HEK293 (cell line): Measurements from ENCODE around the gene DKK3.

ENCODE experiments used
- SCRT2 ChIP-seq: fragments of 450-650 bp; formaldehyde crosslinking; IDR thresholded peaks from 2 replicates; pipeline ENCODE4 v1.5.1; 2016; ENCODE audit warnings: missing biosample characterization, missing genetic modification characterization
- SP2 ChIP-seq: fragments of 450-650 bp; formaldehyde crosslinking; IDR thresholded peaks from 2 replicates; pipeline ENCODE4 v1.5.1; 2016; ENCODE audit warnings: missing biosample characterization, missing genetic modification characterization
- TCF7L2 ChIP-seq: IDR thresholded peaks from 2 replicates; pipeline ENCODE4 v1.6.1; 2011; ENCODE audit warnings: low read depth, mild to moderate bottlenecking, inconsistent platforms, low read length, moderate library complexity, borderline replicate concordance
- ZBTB20 ChIP-seq: fragments of 450-650 bp; formaldehyde crosslinking; IDR thresholded peaks from 2 replicates; pipeline ENCODE4 v1.5.1; 2016; ENCODE audit warnings: missing biosample characterization, missing genetic modification characterization
- ZBTB21 ChIP-seq: fragments of 450-650 bp; formaldehyde crosslinking; IDR thresholded peaks from 2 replicates; pipeline ENCODE4 v1.5.1; 2017; ENCODE audit warnings: missing biosample characterization, missing genetic modification characterization
- ZIC2 ChIP-seq: fragments of 450-650 bp; formaldehyde crosslinking; IDR thresholded peaks from 2 replicates; pipeline ENCODE4 v1.5.1; 2016; ENCODE audit warnings: missing biosample characterization, missing genetic modification characterization
- ZNF114 ChIP-seq: fragments of 450-650 bp; formaldehyde crosslinking; IDR thresholded peaks from 2 replicates; pipeline ENCODE4 v1.5.0; 2017; ENCODE audit warnings: missing biosample characterization, missing genetic modification characterization
- ZNF121 ChIP-seq: fragments of 450-650 bp; formaldehyde crosslinking; IDR thresholded peaks from 2 replicates; pipeline ENCODE4 v1.5.1; 2016; ENCODE audit warnings: missing biosample characterization, missing genetic modification characterization
- ZNF146 ChIP-seq: fragments of 450-650 bp; formaldehyde crosslinking; IDR thresholded peaks from 2 replicates; pipeline ENCODE4 v1.5.1; 2016; ENCODE audit warnings: missing biosample characterization, missing genetic modification characterization
- ZNF670 ChIP-seq: fragments of 450-650 bp; formaldehyde crosslinking; IDR thresholded peaks from 2 replicates; pipeline ENCODE4 v1.5.1; 2016; ENCODE audit warnings: missing biosample characterization, missing genetic modification characterization, low read depth
- ZSCAN30 ChIP-seq: fragments of 450-650 bp; IDR thresholded peaks from 2 replicates; pipeline ENCODE4 v1.5.1; 2018; ENCODE audit warnings: missing biosample characterization, mild to moderate bottlenecking, missing genetic modification characterization, moderate library complexity
- TF ChIP-seq, protein P1 (sequence below): fragments of 450-650 bp; formaldehyde crosslinking; IDR thresholded peaks from 2 replicates; pipeline ENCODE4 v1.5.1; 2016; ENCODE audit warnings: missing biosample characterization, missing genetic modification characterization
- TF ChIP-seq, protein P2 (sequence below): fragments of 450-650 bp; formaldehyde crosslinking; IDR thresholded peaks from 2 replicates; pipeline ENCODE4 v1.5.1; 2017; ENCODE audit warnings: missing biosample characterization, missing genetic modification characterization
- TF ChIP-seq, protein P3 (sequence below): fragments of 450-650 bp; formaldehyde crosslinking; IDR thresholded peaks from 2 replicates; pipeline ENCODE4 v1.5.1; 2016; ENCODE audit warnings: missing biosample characterization, missing genetic modification characterization

DNA sequence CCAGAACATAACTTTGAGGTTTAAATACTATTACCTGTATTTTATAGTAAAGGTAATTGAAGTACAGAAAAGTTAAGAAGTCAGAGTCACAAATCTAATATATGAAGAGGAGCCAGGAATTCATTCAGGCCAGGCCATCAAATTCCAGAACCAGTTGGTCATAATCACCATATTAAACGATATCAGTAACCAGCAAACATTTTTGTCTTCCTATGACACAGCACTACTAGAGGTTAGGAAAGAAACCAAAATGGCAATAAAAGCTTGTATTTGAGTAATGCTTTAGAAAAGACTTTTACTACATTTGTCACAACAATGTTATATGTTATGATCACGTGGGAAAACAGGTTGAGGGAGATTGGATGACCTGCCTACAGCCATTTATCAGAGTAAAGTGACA, 62.2 kb downstream of the DKK3 start:
- TF ChIP-seq ZNF114 (tag by site-specific recombination) (no peak), SCRT2 (tag by site-specific recombination) (no peak), ZBTB20 (tag by site-specific recombination) (no peak), ZSCAN30 (tag by site-specific recombination) (no peak), ZNF121 (tag by site-specific recombination) (no peak), ZIC2 (tag by site-specific recombination) (no peak), TCF7L2 (no peak), SP2 (tag by site-specific recombination) (no peak), ZNF670 (tag by site-specific recombination) (no peak), ZBTB21 (no peak), ZNF146 (tag by site-specific recombination) (no peak)
- TF ChIP-seq, protein P1, sequence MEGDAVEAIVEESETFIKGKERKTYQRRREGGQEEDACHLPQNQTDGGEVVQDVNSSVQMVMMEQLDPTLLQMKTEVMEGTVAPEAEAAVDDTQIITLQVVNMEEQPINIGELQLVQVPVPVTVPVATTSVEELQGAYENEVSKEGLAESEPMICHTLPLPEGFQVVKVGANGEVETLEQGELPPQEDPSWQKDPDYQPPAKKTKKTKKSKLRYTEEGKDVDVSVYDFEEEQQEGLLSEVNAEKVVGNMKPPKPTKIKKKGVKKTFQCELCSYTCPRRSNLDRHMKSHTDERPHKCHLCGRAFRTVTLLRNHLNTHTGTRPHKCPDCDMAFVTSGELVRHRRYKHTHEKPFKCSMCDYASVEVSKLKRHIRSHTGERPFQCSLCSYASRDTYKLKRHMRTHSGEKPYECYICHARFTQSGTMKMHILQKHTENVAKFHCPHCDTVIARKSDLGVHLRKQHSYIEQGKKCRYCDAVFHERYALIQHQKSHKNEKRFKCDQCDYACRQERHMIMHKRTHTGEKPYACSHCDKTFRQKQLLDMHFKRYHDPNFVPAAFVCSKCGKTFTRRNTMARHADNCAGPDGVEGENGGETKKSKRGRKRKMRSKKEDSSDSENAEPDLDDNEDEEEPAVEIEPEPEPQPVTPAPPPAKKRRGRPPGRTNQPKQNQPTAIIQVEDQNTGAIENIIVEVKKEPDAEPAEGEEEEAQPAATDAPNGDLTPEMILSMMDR (tag by site-specific recombination), result no peak
- TF ChIP-seq, protein P2, sequence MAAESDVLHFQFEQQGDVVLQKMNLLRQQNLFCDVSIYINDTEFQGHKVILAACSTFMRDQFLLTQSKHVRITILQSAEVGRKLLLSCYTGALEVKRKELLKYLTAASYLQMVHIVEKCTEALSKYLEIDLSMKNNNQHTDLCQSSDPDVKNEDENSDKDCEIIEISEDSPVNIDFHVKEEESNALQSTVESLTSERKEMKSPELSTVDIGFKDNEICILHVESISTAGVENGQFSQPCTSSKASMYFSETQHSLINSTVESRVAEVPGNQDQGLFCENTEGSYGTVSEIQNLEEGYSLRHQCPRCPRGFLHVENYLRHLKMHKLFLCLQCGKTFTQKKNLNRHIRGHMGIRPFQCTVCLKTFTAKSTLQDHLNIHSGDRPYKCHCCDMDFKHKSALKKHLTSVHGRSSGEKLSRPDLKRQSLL (tag by site-specific recombination), result no peak
- TF ChIP-seq, protein P3, sequence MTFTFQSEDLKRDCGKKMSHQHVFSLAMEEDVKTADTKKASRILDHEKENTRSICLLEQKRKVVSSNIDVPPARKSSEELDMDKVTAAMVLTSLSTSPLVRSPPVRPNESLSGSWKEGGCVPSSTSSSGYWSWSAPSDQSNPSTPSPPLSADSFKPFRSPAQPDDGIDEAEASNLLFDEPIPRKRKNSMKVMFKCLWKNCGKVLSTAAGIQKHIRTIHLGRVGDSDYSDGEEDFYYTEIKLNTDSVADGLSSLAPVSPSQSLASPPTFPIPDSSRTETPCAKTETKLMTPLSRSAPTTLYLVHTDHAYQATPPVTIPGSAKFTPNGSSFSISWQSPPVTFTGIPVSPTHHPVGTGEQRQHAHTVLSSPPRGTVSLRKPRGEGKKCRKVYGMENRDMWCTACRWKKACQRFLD (tag by site-specific recombination), result no peak
